GM11168 (cell line): ENCODE measurements around the gene SYTL2.

Experiments
- in situ Hi-C: fragments of 300-500 bp; cut with MboI; formaldehyde crosslinking; loops from one replicate; pipeline ENCODE4 v1.12.0; 2022; ENCODE audit warnings: low sequenced_read_pairs; ENCODE audit not compliant: unreplicated experiment

The SYTL2 gene

DNA sequence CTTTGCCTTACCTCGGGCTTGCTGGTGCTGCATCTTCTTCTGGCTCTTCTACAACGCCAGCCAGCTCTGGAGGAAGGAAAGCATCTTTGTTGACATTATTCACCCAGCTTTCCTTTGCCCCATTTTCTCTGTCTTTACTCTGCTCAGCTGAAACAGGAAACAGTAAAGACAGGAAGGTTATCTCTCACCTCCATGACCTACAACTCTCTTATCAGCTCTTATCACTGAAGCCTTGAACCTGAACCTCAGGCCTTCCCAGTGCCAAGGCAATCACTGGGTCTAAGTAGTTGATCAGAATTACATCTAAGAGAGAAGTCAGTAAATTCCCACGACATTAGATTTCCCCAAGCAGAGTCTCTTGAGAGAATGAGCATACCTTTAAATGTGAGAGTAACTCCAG lies 65.3 kb downstream of the SYTL2 start:
- in situ Hi-C loops: no loop called here

DNA sequence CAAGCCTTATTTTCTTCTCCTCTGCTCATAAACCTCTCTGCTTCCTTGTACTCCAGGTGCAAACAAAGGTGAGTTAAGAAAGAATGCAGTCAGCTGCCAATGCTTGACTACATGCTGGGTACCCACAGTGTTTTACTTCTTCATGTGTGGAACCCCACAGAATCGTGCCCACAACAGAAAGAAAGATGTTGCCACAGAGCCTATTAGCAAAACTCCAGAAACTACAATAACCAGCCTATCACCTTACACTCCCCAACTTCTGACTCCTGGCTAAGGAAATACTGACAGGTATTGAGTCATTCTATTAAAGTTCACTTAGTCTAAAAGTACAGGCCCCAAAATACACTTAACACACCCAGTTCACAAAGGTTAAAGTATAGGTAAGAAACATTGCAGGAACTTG lies 68.1 kb downstream of the SYTL2 start:
- in situ Hi-C loops: no loop called here

GRCh38 chr11:85742348-85742747 lies 68.6 kb downstream of the SYTL2 start:
- in situ Hi-C loops: no loop called here

DNA sequence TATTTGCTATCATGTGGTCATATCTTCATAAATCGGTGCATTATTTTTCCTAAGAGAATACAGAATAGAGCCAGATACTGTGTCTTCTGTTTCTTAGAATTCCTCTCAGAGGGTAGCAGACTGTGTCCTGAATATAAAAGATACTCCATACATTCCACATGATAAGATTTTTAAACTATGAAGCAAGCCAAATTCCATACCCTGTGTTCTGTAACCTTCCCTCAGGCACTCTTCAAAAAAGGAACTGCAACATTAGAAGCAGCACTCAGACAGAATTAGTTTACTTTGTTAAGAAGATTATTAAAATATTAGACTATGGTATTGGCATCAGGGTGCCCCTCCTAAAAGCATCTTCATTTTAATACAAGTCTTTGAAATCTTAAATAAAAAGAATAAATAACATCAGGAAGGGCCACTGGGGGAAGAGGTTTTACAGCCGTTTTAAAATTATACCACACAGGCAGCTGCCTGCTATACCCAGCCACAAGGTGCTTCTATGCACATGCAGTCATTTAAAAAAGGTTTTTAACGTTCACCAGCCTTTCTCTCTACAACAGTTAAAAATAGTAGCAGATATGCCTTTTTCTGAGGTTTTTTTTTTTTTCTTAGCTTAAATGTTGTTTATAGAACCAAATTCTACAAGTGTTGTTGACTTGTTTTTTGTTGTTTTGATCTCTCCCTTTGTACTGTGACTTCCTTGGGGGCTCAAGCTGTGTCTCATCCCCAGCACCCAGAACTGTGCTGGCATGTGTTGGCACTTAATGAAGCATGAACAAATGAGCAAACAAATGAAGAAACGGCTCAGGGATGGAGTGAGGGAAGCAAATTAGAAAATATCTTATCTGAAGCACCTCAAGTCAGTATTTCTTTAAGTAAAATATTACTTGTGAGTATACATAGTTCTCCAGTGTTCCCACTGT lies 70.2 kb downstream of the SYTL2 start:
- in situ Hi-C loops: no loop called here

- in situ Hi-C loops: no loop called here
Observed at GRCh38 chr11:85737738-85738137, 73.2 kb downstream of the SYTL2 start.

DNA sequence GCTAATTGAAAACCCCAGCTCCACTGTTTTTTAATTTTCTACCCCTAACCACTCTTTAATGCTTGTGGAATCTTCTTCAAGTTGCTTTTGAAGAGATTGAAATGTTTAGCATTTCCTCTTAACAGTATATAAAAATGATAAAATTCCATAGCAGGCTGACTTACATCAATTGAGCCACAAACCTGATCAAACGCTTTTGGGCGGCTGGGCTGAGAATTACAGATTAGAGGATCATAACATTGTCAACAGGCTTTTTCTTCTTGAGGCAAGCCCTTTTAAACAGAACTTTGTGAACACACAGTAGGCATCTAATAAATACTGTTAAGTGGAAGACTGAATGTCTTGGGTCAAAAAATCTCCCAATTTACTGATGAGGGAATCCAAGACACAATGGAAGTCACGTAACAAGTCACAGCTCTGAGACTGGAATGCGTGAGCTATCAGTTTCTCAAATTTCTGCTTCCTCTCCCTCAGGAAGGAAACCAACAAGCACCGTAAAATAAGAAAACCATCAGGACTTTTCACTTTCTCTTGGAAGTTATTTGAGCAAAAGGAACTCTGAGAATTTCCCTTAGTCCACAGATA lies 75.0 kb downstream of the SYTL2 start:
- in situ Hi-C loops: no loop called here

DNA sequence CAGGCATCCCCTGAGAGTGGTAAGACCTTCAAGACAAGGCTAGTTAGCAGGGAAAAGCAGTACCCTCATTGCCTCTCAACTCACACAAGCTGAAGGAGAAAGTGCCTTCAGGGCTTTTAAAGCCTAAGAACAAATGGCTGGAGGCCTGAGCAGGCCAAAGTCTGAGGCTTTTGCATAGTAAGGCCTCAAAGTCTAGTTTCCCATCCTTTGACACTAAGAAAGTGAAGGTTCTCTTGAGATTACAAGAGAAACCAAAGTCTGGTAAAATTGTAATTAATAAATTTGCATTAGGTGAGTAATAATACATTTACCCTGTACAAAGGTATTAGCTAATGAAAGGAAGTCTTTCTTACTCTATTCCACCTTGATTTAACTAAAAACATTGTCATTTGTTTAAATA lies 78.0 kb downstream of the SYTL2 start:
- in situ Hi-C loops: no loop called here

- in situ Hi-C loops: no loop called here
Observed at GRCh38 chr11:85726381-85726780, 84.6 kb downstream of the SYTL2 start.

DNA sequence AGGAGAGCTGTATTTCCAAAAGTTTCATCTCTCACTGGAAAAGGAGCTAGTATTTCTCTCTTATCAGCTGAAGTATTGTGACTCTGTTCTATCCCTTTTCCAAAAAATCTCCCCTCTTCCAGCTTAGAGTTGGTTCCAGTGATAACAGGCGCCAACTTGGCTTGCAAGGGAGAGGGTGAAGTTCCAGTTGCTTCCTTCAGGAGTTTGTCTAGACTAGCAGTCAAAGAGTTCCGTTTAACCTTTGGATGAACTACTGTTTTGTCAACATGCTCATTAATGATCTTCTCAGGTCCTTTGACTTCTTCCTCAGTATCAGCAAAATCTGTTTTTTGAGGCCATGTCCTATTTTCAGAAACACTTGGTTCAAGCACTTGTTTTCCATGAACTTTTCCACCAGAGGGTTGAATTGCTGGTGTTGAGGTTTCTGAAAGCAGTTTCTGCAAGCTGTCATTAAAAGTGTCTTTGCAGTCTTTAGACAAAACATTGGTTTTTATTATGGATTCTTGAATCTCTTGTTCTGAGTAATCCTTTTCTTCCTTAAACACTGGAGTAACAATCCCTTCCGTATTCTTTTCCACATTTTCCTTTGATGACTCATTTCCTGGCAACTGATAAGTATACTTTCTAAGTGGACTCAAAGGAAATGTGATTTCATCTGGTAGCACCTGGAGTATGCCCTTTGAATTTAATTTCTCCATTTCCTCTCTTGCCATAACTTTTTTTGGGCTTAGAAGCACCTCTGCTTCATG lies 85.3 kb downstream of the SYTL2 start:
- in situ Hi-C loops: no loop called here

- in situ Hi-C loops: no loop called here
Observed at GRCh38 chr11:85724748-85725465, 86.0 kb downstream of the SYTL2 start.

DNA sequence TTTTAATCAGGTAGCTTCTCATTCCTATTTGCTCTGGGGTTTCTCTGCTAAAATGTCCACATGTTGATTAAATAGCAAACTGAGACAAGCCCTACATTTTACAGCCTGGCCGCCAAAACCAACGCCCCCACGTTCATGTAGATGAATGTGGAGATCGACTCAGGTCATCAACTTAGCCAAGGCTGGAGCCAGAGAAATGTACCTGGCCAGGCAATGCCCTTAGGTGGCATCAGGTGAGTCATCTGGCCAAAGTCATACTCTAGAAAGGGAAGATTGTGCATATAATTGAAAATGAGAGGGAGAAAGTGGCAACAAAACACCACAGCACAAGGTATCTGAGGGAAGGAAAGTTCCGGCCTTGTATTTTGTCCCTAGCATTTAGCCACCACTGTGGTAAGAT lies 87.9 kb downstream of the SYTL2 start:
- in situ Hi-C loops: no loop called here

DNA sequence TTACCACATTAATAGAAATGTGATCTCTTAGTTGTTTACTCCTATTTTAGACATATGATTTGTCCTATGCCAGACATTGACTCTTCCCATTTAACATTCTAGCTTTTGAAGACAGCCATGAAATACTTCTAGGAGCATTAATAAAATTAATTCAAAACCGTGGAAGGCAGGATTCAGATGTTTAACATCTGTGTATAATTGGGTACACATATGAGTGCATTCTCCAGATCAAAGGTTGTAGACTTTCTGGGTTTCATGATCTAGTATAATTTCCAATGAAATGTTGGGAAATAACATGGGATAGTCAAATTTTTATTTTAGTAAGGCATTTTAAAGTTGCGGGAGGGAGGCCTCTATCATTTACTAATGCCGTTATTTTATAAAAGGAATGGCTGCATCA lies 89.8 kb downstream of the SYTL2 start:
- in situ Hi-C loops: no loop called here

- in situ Hi-C loops: no loop called here
Observed at GRCh38 chr11:85718991-85719807, 91.7 kb downstream of the SYTL2 start.

DNA sequence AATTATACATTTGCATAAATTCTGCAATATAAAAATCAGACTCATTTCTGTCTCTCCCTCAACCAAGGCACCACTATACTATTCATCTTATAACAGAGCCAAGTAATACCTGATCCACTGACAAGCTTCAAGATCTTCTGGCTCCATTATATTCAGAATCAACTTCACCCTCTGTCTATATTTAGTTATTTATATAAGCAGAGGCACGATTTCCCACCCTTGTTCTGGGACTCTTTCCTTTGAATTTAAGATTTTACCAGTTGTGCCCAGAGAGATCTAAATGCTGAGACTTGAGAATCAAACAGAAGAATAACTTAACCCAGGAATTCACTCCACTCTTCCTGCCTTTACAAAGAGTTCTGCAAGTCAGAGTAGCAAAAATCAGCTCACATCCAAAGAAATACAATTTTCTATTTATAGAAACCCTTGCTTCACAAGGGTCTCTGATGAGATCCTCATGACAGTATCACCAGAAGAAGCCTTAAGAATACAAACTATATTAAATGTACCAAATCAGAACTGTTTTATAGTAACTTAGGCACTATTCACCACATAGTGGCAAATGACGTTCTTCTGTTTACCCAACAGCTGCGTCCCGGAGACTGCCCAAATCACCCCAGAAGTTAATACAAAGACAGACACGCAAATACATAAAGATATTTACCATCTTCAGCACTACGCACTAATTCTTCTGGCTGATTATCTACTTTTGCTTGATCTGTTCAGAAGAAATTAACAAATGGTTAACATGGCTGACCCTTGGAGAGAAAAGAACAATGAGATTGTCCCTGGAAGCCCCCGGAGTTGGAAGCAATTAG lies 92.6 kb downstream of the SYTL2 start:
- in situ Hi-C loops: no loop called here

GRCh38 chr11:85717429-85717828 lies 93.5 kb downstream of the SYTL2 start:
- in situ Hi-C loops: no loop called here

DNA sequence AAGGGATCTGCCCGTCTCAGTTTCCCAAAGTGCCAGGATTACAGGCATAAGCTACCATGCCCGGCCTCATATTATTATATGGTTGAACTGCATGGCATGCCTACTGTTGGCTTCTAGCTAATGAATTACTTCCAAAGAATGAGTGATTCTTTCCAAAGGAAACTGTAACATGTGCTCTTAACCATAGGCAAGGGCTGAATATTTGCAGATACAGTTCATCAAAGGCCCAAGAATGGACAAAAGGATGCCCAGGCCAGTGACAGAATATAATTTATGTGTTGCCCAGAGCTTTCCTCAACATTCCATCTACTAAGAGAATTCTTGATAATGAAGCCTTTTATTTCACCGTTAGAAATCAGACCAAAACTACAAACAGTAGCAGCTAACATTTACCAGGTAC lies 98.0 kb downstream of the SYTL2 start:
- in situ Hi-C loops: no loop called here

DNA sequence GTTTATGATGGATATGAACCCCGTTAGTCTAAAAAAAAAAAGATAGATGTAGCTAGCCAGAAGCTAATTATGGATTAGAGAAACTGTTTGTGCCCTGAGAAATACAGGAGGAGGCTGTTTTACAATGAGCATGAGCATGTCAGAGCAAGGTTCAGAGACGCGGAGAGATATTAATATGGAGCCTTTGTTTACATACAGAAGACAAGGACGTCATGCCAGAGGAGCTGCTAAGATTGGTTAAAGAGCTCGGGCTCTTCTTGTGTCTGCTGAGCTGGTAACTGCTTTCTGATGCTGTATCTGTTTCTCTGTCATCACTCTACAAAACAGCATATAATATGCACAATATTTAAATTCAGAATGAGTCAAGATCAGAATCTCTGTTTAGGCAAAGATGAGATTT lies 100.0 kb downstream of the SYTL2 start:
- in situ Hi-C loops: no loop called here

DNA sequence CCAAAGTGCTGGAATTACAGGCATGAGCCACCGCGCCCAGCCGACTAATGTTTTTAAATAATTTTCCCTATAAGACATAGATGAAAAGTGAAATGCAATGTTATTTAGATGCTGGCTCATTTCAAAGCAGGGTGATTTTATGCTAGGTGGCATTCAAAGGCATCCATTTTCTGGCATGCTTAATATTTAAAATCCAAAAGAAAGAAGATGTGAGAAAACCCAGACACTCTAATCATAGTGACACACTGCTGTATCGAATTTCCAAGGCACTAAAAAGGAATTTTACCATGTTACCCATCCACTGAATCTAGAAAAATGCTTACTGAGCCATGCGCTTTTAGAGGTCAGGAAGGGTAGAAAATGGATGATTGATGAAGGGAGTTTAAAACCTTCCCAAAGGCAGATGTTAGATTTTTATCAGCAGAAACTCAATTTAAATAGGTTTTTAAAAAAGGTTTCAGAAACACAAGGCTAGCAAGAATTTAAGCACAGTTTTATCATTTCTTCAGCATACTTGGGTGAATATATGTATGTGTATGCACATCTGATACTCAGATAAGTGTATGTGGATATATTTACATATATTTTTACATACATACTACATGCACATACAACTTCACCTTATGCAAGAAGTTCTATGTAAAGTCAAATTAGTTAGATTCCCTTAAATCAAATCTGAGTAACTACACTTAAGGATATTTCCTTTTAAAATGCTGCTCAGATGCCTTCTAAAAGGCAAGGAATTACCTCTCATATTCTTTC lies 100.8 kb downstream of the SYTL2 start:
- in situ Hi-C loops: no loop called here
